RWPE2 (cell line): ENCODE measurements around the gene PCDHGA7.
"Not testable (repeated sequence)": the region's sequence is repeated elsewhere in the genome, so short reads cannot be mapped to it uniquely, and the experiment has no call there.

ENCODE experiments used
- ATAC-seq: fragments of 200-7000 bp; cut with Tn5 transposase; 3 replicates; pipeline ENCODE4 v1.9.1; 2021; ENCODE audit warnings: low read depth
- DNase-seq: peaks from one replicate; pipeline ENCODE4 v3.0.0-alpha.2; 2020; ENCODE audit warnings: low spot score
- H3K27ac ChIP-seq: fragments of 450-650 bp; 2 replicates; pipeline ENCODE4 v1.5.1; 2017; ENCODE audit warnings: mild to moderate bottlenecking; ENCODE audit not compliant: poor library complexity, severe bottlenecking
- H3K27me3 ChIP-seq: fragments of 250-450 bp; sonication (Bioruptor Pico); 2 replicates; pipeline ENCODE4 v1.5.1; 2021; ENCODE audit warnings: mild to moderate bottlenecking, moderate library complexity; ENCODE audit not compliant: insufficient read depth, poor library complexity, severe bottlenecking
- H3K36me3 ChIP-seq: fragments of 250-450 bp; sonication (Bioruptor Pico); 2 replicates; pipeline ENCODE4 v1.5.1; 2020; ENCODE audit warnings: low read depth, mild to moderate bottlenecking, moderate library complexity
- H3K4me1 ChIP-seq: fragments of 250-450 bp; sonication (Bioruptor Pico); 2 replicates; pipeline ENCODE4 v1.5.1; 2021; ENCODE audit warnings: mild to moderate bottlenecking, moderate library complexity; ENCODE audit not compliant: insufficient read depth, poor library complexity, severe bottlenecking
- H3K4me3 ChIP-seq: fragments of 250-450 bp; sonication (Bioruptor Pico); 2 replicates; pipeline ENCODE4 v1.5.1; 2021; ENCODE audit warnings: mild to moderate bottlenecking, moderate library complexity; ENCODE audit not compliant: severe bottlenecking
- H3K9me3 ChIP-seq: fragments of 250-450 bp; sonication (Bioruptor Pico); 2 replicates; pipeline ENCODE4 v1.5.1; 2021; ENCODE audit warnings: mild to moderate bottlenecking, moderate library complexity; ENCODE audit not compliant: severe bottlenecking
- TF ChIP-seq, protein P1 (sequence below): fragments of 450-650 bp; IDR thresholded peaks from one replicate; pipeline ENCODE4 v1.5.1; 2017; ENCODE audit warnings: mild to moderate bottlenecking, moderate library complexity; ENCODE audit not compliant: poor library complexity, severe bottlenecking

PCDHGA7 gene

DNA sequence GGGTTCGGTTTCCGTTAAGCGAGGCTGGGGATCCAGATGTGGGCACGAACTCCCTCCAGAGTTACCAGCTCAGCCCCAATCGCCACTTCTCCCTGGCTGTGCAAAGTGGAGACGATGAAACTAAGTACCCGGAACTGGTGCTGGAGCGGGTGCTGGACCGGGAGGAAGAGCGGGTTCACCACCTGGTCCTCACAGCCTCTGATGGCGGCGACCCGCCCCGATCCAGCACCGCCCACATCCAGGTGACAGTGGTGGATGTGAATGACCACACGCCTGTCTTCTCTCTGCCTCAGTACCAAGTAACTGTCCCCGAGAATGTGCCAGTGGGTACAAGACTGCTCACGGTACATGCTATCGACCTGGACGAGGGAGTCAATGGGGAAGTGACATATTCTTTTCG, 803 bp downstream of the PCDHGA7 start:
- no peak for ATAC-seq
- DNase-seq, result no peak
- no peak overlapping the region for H3K4me3 ChIP-seq
- TF ChIP-seq, protein P1, sequence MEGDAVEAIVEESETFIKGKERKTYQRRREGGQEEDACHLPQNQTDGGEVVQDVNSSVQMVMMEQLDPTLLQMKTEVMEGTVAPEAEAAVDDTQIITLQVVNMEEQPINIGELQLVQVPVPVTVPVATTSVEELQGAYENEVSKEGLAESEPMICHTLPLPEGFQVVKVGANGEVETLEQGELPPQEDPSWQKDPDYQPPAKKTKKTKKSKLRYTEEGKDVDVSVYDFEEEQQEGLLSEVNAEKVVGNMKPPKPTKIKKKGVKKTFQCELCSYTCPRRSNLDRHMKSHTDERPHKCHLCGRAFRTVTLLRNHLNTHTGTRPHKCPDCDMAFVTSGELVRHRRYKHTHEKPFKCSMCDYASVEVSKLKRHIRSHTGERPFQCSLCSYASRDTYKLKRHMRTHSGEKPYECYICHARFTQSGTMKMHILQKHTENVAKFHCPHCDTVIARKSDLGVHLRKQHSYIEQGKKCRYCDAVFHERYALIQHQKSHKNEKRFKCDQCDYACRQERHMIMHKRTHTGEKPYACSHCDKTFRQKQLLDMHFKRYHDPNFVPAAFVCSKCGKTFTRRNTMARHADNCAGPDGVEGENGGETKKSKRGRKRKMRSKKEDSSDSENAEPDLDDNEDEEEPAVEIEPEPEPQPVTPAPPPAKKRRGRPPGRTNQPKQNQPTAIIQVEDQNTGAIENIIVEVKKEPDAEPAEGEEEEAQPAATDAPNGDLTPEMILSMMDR, result no peak
- peaks cover 18% of the 10 kb centered on the region for H3K9me3 ChIP-seq
- H3K27me3 ChIP-seq, result peaks cover 36% of the 10 kb centered on the region
- H3K4me1 ChIP-seq, result no peaks in the 10 kb centered on the region
- H3K36me3 ChIP-seq, result no peaks in the 10 kb centered on the region
- no peak overlapping the region for H3K27ac ChIP-seq

DNA sequence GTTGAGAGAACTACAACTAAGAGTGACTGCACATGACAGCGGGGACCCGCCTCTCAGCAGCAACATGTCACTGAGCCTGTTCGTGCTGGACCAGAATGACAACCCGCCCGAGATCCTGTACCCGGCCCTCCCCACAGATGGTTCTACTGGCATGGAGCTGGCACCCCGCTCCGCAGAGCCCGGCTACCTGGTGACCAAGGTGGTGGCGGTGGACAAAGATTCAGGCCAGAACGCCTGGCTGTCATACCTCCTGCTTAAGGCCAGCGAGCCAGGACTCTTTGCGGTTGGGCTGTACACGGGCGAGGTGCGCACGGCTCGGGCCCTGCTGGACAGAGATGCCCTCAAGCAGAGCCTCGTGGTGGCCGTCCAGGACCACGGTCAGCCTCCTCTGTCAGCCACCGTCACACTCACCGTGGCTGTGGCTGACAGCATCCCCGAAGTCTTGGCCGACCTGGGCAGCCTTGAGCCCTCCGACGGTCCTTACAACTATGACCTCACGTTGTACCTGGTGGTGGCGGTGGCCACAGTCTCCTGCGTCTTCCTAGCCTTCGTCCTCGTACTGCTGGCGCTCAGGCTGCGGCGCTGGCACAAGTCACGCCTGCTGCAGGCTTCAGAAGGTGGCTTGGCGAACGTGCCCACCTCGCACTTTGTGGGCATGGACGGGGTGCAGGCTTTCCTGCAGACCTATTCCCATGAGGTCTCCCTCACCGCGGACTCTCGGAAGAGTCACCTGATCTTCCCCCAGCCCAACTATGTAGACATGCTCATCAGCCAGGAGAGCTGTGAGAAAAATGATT, 2.1 kb downstream of the PCDHGA7 start:
- TF ChIP-seq, protein P1, result no peak
- H3K27me3 ChIP-seq, result peaks cover 27% of the 10 kb centered on the region
- no peaks in the 10 kb centered on the region for H3K36me3 ChIP-seq
- peaks cover 32% of the 10 kb centered on the region for H3K9me3 ChIP-seq
- no peak overlapping the region for H3K27ac ChIP-seq
- H3K4me3 ChIP-seq, result no peak overlapping the region
- no peak for ATAC-seq
- H3K4me1 ChIP-seq, result no peaks in the 10 kb centered on the region
- DNase-seq, result no peak

DNA sequence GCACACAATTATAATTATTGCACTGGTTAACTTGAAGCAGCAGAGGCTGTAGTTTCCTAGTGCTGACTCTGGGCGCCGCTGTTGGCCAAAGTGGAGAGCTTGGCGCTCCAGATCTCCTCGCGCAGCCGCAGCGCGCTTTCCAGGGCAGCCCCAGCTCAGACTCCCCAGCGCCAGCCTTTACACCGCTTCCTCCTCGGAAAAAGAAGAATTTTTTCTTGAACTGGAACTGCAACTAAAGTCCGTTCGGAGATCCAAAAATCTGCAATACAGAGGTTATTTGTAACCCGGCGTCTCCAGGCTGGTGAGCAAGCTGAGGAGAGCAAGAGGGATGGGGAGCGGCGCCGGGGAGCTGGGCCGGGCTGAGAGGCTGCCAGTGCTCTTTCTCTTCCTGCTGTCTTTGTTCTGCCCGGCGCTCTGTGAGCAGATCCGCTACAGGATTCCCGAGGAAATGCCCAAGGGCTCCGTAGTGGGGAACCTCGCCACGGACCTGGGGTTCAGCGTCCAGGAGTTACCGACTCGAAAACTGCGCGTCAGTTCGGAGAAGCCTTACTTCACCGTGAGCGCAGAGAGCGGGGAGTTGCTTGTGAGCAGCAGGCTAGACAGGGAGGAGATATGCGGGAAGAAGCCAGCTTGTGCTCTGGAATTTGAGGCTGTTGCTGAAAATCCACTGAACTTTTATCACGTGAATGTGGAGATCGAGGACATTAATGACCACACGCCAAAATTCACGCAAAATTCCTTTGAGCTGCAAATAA, 5.2 kb downstream of the PCDHGA7 start, which contains the start of gene PCDHGB4:
PCDHGB4 (plus strand) TSS at position 142 of the 755 bp plus-strand sequence; CDS start at position 329, 187 bp downstream.
- peak; percentile 92 for ATAC-seq
- TF ChIP-seq, protein P1, result peak; percentile 94

DNA sequence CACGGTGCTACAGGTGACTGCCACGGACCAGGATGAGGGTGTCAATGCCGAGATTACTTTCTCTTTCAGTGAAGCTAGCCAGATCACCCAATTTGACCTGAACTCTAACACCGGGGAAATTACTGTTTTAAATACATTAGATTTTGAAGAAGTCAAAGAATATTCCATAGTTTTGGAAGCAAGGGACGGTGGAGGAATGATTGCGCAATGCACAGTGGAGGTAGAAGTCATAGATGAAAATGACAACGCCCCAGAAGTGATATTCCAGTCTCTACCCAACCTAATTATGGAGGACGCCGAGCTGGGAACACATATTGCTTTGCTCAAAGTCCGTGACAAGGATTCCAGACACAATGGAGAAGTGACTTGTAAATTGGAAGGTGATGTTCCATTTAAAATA, 6.1 kb downstream of the PCDHGA7 start:
- H3K36me3 ChIP-seq, result peaks cover 5% of the 10 kb centered on the region
- ATAC-seq, result no peak
- H3K9me3 ChIP-seq, result peaks cover 47% of the 10 kb centered on the region
- peaks cover 2% of the 10 kb centered on the region for H3K27me3 ChIP-seq
- no peak overlapping the region for H3K4me3 ChIP-seq
- no peak overlapping the region for H3K27ac ChIP-seq
- TF ChIP-seq, protein P1, result no peak
- no peak for DNase-seq
- no peaks in the 10 kb centered on the region for H3K4me1 ChIP-seq

More for the DNA sequence above, 5.2 kb downstream of the PCDHGA7 start, which contains the start of gene PCDHGB4:
- Histone ChIP-seq H3K4me3 (peak within 1 kb of the TSS; percentile 26), H3K9me3 (peaks cover 49% of the 10 kb centered on the region)
- H3K36me3 ChIP-seq, H3K4me1 ChIP-seq, H3K27me3 ChIP-seq, DNase-seq, H3K27ac ChIP-seq: not testable (repeated sequence)
